Subcutaneous adipose tissue (tissue), 4 donors: Measurements from ENCODE around the gene CALN1. TPM values are rescaled to one million over a fixed set of nuclear protein-coding genes. Genes with fewer than 3 reads are reported as not detected.

Source experiments
- total RNA-seq, 4 donors: library from RNA; depleted of rRNA; stranded (reverse); fragments of >200 nt; gene quantifications; one replicate each; pipeline ENCODE4 v1.1.0, GENCODE V29; 2016
- TF ChIP-seq, protein P1 (sequence below): fragments of 450-650 bp; IDR thresholded peaks from one replicate; pipeline ENCODE4 v1.5.1; 2016; ENCODE audit warnings: low read depth, mild to moderate bottlenecking, control low read depth, antibody characterized with exemption, moderate library complexity

Gene CALN1
- total RNA-seq, 4 donors from 2014 or later: 0.19 to 0.68 (median 0.22) TPM; not detected in 1

DNA sequence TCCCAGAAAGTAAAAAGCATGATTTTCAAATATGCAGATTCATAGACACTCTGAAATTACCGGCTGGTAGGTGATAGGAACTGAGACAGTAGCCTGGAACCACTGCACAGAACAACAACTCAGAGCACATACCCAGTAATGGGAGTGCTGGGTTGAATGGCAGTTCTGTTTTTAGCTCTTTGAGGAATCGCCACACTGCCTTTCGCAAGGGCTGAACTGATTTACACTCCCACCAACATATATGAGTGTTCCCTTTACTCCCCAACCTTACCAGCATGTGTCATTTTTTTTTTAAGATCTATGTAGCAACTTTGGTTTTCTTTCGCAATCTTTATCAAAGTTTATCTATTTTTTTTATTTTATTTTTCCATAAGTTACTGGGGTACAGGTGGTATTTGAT, 358.8 kb downstream of the CALN1 start:
- TF ChIP-seq, protein P1, sequence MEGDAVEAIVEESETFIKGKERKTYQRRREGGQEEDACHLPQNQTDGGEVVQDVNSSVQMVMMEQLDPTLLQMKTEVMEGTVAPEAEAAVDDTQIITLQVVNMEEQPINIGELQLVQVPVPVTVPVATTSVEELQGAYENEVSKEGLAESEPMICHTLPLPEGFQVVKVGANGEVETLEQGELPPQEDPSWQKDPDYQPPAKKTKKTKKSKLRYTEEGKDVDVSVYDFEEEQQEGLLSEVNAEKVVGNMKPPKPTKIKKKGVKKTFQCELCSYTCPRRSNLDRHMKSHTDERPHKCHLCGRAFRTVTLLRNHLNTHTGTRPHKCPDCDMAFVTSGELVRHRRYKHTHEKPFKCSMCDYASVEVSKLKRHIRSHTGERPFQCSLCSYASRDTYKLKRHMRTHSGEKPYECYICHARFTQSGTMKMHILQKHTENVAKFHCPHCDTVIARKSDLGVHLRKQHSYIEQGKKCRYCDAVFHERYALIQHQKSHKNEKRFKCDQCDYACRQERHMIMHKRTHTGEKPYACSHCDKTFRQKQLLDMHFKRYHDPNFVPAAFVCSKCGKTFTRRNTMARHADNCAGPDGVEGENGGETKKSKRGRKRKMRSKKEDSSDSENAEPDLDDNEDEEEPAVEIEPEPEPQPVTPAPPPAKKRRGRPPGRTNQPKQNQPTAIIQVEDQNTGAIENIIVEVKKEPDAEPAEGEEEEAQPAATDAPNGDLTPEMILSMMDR: no peak

DNA sequence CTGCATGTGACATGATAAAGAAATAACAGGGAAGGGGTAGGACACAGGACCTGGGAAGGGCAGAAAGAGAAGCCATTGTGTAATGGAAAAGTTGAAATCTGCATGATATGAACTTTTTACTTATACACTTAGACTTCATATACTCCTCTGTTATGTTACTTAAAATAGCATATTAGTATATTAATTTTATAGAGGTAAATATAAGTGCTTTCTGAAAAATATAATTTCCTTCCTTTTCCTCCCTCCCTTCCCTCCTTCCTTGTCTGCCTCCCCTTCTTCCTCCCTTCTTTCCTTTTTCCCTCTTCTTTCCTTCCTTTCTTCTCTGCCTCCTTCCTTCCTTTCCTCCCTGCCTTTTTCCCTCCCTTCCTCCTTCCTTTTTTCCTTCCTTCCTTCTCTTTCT, 363.7 kb downstream of the CALN1 start:
- TF ChIP-seq, protein P1: no peak

DNA sequence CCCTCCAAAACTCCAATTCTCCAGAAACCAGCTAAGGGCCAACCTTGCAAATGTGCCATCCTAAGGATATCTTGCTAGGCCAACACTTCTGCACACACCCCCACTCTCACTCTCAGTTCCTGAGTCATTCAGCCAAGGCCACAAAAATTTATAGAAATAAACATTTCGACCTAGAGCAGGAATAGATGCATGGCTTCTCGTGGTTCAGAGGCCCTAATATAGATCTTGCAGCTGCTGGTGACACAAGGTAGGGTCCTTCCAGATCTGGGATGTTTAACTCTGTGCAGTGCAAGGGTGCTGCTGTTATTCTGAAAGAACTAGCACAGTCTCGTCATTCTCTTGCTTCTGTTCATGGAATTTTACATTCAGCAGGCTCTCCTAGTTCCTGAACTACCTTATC, 369.3 kb downstream of the CALN1 start:
- TF ChIP-seq, protein P1: no peak

DNA sequence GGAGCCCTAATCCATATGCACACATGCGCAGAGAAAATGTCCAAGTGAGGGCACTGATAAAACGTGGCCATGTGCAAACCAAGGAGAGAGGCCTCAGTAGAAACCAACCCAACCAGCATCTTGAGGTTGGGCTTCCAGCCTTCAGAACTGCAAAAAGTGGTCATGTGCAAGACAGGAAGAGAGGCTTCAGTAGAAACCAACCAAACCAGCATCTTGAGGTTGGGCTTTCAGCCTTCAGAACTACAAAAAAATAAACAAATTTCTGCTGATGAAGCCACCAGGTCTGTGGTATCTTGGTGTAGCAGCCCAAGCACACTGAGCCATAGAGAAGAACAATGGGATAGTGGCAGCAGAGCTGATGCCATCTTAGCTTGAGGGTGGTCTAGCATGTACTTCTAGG, 371.5 kb downstream of the CALN1 start:
- TF ChIP-seq, protein P1: no peak

DNA sequence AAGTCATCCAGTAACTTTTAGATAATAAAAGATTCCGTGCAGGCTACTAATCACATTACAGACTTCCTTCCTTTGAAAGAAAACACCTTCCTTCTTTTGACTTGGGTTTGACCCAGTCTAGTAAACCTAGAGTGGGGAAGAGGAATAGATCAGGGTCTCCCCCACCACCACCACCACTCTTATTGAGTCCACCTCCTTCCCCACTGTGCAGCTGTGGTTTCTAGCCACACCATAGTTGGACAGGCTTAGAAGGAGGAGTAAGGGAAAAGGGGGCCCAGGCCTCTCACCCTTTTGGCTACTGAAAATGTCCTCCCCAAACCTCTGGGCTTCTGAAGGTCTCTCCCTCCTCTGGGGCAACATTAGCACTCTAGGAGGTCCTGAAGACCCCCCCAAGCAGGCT, 372.7 kb downstream of the CALN1 start:
- TF ChIP-seq, protein P1: no peak

DNA sequence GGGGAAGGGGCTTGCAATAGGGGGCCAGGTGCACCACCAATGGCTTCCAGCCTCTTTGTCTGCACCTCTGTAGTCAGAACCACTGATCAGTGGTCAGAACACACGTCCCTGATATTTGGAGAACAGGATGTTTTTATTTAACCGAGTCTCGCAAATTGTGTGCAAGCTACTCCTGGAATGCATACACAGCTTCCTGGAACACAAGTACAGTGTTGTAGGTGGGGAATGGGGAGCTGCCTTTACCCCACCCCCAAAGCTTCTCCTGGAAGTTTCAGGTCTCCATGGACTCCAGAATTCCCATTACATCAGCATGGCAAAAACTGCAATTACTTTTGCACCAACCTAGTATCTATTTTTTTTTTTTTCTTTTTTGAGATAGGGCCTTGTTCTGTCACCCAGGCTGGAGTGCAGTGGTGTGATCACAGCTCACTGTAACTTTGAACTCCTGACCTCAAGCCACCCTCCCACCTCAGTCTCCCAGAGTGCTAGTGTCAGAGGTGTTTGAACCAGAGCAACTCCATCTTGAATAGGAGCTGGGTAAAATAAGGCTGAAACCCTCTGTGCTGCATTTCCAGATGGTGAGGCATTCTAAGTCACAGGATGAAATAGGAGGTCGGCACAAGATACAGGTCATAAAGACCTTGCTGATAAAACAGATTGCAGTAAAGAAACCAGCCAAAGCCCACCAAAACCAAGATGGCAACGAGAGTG, 374.0 kb downstream of the CALN1 start:
- TF ChIP-seq, protein P1: no peak

DNA sequence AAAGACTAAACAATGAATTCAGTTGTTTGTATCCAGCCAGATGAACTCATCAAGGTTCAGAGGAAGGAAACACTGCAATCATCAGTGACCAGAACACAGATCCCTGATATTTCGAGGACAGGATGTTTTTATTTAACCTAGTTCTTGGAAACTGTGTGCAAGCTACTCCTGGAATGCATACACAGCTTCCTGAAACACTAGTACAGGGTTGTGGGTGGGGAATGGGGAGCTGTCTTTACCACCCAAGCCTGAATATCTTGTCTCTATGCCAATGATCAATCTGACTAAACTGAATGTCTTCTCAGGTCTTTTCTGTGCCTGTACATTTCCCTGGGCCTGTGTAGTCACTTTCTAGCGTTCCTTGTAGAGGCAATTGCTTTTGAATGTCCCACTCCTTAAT, 374.6 kb downstream of the CALN1 start:
- TF ChIP-seq, protein P1: no peak
